T-helper 2 cell (primary cell): ENCODE measurements around the gene CELF4.

ENCODE experiments used
- DNase-seq, 5 experiments: peaks; one replicate each; pipeline versions ENCODE4 v3.0.0 to v3.0.0-alpha.2; 2012 to 2022

CELF4 gene

GRCh38 chr18:37274309-37275236 is 291.0 kb downstream of the CELF4 start:
- DNase-seq: no peak

GRCh38 chr18:37272841-37273240 is 292.8 kb downstream of the CELF4 start:
- DNase-seq: no peak

GRCh38 chr18:37272226-37272625 is 293.4 kb downstream of the CELF4 start:
- no peak for DNase-seq

GRCh38 chr18:37270666-37271052 is 294.9 kb downstream of the CELF4 start:
- DNase-seq: no peak

- DNase-seq: peak in 1 of 5 experiments; percentile 41
Observed at GRCh38 chr18:37270038-37270665, 295.4 kb downstream of the CELF4 start.

- DNase-seq: no peak
Observed at GRCh38 chr18:37266290-37266689, 299.3 kb downstream of the CELF4 start.

- DNase-seq: no peak
Observed at GRCh38 chr18:37265382-37265781, 300.2 kb downstream of the CELF4 start.

- no peak for DNase-seq
Observed at GRCh38 chr18:37264956-37265355, 300.6 kb downstream of the CELF4 start.

- no peak for DNase-seq
Observed at GRCh38 chr18:37261988-37262387, 303.6 kb downstream of the CELF4 start.

- no peak for DNase-seq
Observed at GRCh38 chr18:37261246-37261840, 304.3 kb downstream of the CELF4 start.

GRCh38 chr18:37260367-37261093 is 305.1 kb downstream of the CELF4 start:
- DNase-seq: no peak

- no peak for DNase-seq
Observed at GRCh38 chr18:37259711-37260110, 305.9 kb downstream of the CELF4 start.

- DNase-seq: no peak
Observed at GRCh38 chr18:37258819-37259218, 306.8 kb downstream of the CELF4 start.

GRCh38 chr18:37258131-37258530 is 307.5 kb downstream of the CELF4 start:
- DNase-seq: no peak

- DNase-seq: no peak
Observed at GRCh38 chr18:37254973-37255372, 310.6 kb downstream of the CELF4 start.

- no peak for DNase-seq
Observed at GRCh38 chr18:37254236-37254754, 311.3 kb downstream of the CELF4 start.

GRCh38 chr18:37253394-37254235 is 312.0 kb downstream of the CELF4 start:
- DNase-seq: no peak

- DNase-seq: no peak
Observed at GRCh38 chr18:37252854-37253393, 312.7 kb downstream of the CELF4 start.

- no peak for DNase-seq
Observed at GRCh38 chr18:37252342-37252741, 313.3 kb downstream of the CELF4 start.

GRCh38 chr18:37251679-37252078 is 313.9 kb downstream of the CELF4 start:
- DNase-seq: no peak

- DNase-seq: no peak
Observed at GRCh38 chr18:37249895-37250618, 315.5 kb downstream of the CELF4 start.
